ENCODE measurements around the gene CPSF4L. TPM values are rescaled to one million over a fixed set of nuclear protein-coding genes. Genes with fewer than 3 reads are reported as not detected.

The CPSF4L gene
- total RNA-seq, 4 donors from 2014 or later, result not detected

DNA sequence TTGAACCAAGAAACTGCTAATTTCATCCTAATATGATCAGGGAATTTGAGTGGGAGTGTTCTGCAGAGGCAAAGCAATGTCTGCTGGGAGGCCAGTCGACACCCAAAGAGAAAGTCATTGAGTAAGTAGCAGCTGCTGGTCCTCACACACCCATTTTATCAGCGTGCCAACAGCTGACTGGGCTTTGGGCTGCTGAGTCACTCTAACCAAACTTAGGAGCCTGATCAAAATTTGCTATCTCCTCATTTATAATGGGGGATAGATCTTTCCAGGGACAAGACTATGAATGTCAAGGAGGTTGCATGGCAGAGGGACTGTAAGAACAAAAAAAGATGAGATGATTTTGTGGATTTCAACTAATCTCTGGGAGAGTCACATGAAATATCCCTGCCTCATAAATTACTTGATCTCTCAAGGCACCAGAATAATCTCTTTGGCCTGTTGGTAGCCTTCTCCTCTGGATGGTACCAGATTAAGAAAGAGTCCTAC lies 32.9 kb downstream of the CPSF4L start:
- H3K27ac ChIP-seq, result peak overlapping the region in 2 of 3 donors; percentile 17 to 53
- DNase-seq, result peak; percentile 51 to 68
- 8 to 30% methylated on average over 2 of the region's 2 CpGs for WGBS, 2 donors
- H3K36me3 ChIP-seq, result no peaks in the 10 kb centered on the region
- intact Hi-C loops (cut with DNase I), result no loop called here
- H3K4me3 ChIP-seq (replicated peaks in 1 of 3), result no peak overlapping the region
- TF ChIP-seq, protein P1, sequence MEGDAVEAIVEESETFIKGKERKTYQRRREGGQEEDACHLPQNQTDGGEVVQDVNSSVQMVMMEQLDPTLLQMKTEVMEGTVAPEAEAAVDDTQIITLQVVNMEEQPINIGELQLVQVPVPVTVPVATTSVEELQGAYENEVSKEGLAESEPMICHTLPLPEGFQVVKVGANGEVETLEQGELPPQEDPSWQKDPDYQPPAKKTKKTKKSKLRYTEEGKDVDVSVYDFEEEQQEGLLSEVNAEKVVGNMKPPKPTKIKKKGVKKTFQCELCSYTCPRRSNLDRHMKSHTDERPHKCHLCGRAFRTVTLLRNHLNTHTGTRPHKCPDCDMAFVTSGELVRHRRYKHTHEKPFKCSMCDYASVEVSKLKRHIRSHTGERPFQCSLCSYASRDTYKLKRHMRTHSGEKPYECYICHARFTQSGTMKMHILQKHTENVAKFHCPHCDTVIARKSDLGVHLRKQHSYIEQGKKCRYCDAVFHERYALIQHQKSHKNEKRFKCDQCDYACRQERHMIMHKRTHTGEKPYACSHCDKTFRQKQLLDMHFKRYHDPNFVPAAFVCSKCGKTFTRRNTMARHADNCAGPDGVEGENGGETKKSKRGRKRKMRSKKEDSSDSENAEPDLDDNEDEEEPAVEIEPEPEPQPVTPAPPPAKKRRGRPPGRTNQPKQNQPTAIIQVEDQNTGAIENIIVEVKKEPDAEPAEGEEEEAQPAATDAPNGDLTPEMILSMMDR (IDR thresholded peaks at IDR 0.05), result no peak
- no peak for TF ChIP-seq POLR2A (IDR thresholded peaks at IDR 0.05)
- H3K4me1 ChIP-seq, result peaks cover 25 to 46% of the 10 kb centered on the region in 2 donors
- no peaks in the 10 kb centered on the region for H3K27me3 ChIP-seq
- H3K9me3 ChIP-seq, result no peaks in the 10 kb centered on the region

DNA sequence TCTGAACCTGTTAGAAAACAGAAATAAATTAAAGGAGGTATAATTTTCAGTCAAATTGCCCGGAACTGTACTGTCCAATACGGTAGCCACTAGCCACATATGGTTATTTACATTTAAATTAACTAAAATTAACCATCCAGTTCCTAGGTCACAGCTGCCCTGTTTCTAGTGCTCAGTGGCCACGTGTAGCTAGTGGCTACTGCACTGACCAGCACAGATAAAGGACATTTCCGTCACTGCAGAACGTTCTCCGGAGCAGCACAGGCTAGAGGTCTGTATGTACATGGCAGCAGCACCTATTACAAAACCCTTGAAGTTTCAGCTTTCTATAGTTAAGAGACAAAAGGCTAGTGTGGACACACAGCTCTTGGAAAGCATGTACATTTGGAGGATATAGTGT lies 33.7 kb downstream of the CPSF4L start:
- no peaks in the 10 kb centered on the region for H3K27me3 ChIP-seq
- no peaks in the 10 kb centered on the region for H3K9me3 ChIP-seq
- H3K4me1 ChIP-seq, result peaks cover 17 to 42% of the 10 kb centered on the region in 2 donors
- no peak overlapping the region for H3K27ac ChIP-seq
- no peaks in the 10 kb centered on the region for H3K36me3 ChIP-seq
- intact Hi-C loops (cut with DNase I), result no loop called here
- 69 to 70% methylated on average over 6 of the region's 6 CpGs for WGBS, 2 donors
- TF ChIP-seq, protein P1 (IDR thresholded peaks at IDR 0.05), result no peak
- TF ChIP-seq POLR2A (IDR thresholded peaks at IDR 0.05), result no peak
- no peak for DNase-seq
- no peak overlapping the region for H3K4me3 ChIP-seq (replicated peaks in 1 of 3)

DNA sequence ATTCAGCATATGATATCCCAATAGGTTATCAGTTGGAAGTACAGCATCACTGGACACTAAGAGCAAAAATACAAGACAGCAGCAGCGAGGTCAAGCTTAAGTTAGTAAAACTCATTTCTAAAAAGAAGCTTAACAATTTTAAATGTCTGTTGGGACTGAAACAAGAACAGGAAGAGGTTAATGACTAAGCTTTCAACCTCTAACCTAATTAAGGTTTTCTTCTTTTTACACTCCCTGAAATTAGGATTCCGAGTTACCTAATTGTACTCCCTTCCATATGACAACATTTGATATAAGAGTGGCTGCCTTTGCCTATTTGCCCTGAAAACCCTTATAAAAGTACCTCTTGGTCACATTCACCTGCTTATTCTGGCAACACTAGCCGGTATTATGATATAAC lies 34.3 kb downstream of the CPSF4L start:
- Histone ChIP-seq H3K4me3 (replicated peaks in 1 of 3) (no peak overlapping the region), H3K9me3 (no peaks in the 10 kb centered on the region), H3K27me3 (no peaks in the 10 kb centered on the region), H3K27ac (peak overlapping the region in 1 of 3 donors; percentile 26), H3K36me3 (no peaks in the 10 kb centered on the region), H3K4me1 (peaks cover 17 to 44% of the 10 kb centered on the region in 2 donors)
- DNase-seq, result no peak
- no peak for TF ChIP-seq POLR2A (IDR thresholded peaks at IDR 0.05)
- TF ChIP-seq, protein P1 (IDR thresholded peaks at IDR 0.05), result no peak
- intact Hi-C loops (cut with DNase I), result no loop called here
- 70 to 76% methylated on average over 3 of the region's 3 CpGs for WGBS, 2 donors

DNA sequence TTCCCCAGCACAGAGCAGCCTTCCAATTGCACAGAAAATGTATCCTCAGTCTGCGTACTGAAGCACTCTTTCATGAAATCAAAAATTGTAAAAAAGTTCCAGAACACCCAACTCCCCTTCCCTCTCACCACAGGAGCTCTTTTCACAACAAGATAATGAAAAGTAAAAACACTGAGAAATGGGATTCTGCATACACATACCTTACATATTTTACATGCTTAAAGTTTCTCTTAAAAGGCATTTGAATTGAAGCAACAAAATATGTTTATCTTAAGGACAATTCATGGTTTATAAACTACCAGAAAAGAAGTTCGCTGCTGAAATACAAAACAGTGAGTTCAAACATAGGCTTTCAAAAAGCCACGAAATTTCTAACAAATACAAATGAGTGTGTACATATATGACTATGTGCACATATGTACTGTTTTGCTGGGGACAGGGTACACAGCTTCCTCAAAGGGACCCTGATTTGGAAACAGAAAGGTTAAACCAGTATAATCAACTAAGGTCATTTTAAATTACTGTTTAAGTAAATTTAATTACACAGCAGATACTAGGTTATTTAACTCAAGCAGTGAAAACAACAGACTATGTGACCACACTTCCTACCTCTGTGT lies 35.0 kb downstream of the CPSF4L start:
- no peaks in the 10 kb centered on the region for H3K36me3 ChIP-seq
- intact Hi-C loops (cut with DNase I), result no loop called here
- H3K27me3 ChIP-seq, result no peaks in the 10 kb centered on the region
- no peak overlapping the region for H3K4me3 ChIP-seq (replicated peaks in 1 of 3)
- peaks cover 17 to 44% of the 10 kb centered on the region in 2 donors for H3K4me1 ChIP-seq
- DNase-seq, result no peak
- peak overlapping the region in 2 of 3 donors; percentile 15 to 26 for H3K27ac ChIP-seq
- 72 to 77% methylated on average over 3 of the region's 3 CpGs for WGBS, 2 donors
- H3K9me3 ChIP-seq, result no peaks in the 10 kb centered on the region
- no peak for TF ChIP-seq POLR2A (IDR thresholded peaks at IDR 0.05)
- TF ChIP-seq, protein P1 (IDR thresholded peaks at IDR 0.05), result no peak

DNA sequence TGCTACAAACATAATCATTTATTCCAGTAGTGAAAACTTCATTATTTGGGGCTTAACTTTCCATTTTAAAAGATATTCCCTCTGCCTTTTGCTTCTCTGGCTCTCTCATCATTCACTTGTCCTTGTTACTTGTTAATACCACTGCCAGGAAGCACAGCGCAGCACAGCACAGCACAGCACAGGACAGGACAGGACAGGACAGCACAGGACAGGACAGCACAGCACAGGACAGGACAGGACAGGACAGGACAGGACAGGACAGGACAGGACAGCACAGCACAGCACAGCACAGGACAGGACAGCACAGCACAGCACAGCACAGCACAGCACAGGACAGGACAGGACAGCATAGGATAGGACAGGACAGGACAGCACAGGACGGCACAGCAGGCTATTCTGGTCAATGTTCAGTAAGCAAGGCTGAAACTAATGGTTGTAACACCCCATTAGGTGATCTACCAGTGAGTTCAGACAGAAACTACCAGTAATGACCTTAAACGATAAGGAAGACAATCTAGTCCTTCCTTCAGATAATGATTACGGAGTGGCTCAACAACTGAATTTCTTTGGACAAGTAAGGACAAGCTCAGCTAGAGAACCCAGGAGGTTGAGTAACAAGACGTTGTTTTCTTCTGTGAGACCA lies 36.9 kb downstream of the CPSF4L start:
- DNase-seq, result no peak
- TF ChIP-seq, protein P1 (IDR thresholded peaks at IDR 0.05), result no peak
- TF ChIP-seq POLR2A (IDR thresholded peaks at IDR 0.05), result no peak
- Histone ChIP-seq H3K36me3 (no peaks in the 10 kb centered on the region), H3K9me3 (no peaks in the 10 kb centered on the region), H3K27ac (no peak overlapping the region), H3K27me3 (no peaks in the 10 kb centered on the region), H3K4me1 (peaks cover 13 to 37% of the 10 kb centered on the region in 2 donors), H3K4me3 (replicated peaks in 1 of 3) (no peak overlapping the region)
- 91% methylated on average over 4 to 5 of the region's 5 CpGs for WGBS, 2 donors
- intact Hi-C loops (cut with DNase I), result no loop called here
